ENCODE measurements around the gene RAB3IP. TPM values are rescaled to one million over a fixed set of nuclear protein-coding genes. Genes with fewer than 3 reads are reported as not detected.
"Not testable (repeated sequence)": the region's sequence is repeated elsewhere in the genome, so short reads cannot be mapped to it uniquely, and the experiment has no call there.

Gene RAB3IP
- total RNA-seq, 3 donors from 2014 or later = 12.5 to 45.5 (median 21.6) TPM

GRCh38 chr12:69755302-69755701 lies 16.6 kb downstream of the RAB3IP start:
- TF ChIP-seq POLR2AphosphoS5 (IDR thresholded peaks at IDR 0.05) (no peak), POLR2A (IDR thresholded peaks at IDR 0.05) (no peak), CTCF (IDR thresholded peaks at IDR 0.05) (no peak)

GRCh38 chr12:69756088-69756755 lies 17.6 kb downstream of the RAB3IP start:
- intact Hi-C loops (cut with DNase I; ENCODE audit: low total_unique reads) = no loop called here
- Histone ChIP-seq H3K4me3 (no peak overlapping the region), H3K36me3 (no peaks in the 10 kb centered on the region), H3K27me3 (no peaks in the 10 kb centered on the region), H3K9me3 (peaks cover 0 to 7% of the 10 kb centered on the region in 2 donors), H3K4me1 (no peaks in the 10 kb centered on the region), H3K27ac (no peak overlapping the region)
- TF ChIP-seq POLR2A (IDR thresholded peaks at IDR 0.05) (no peak), CTCF (IDR thresholded peaks at IDR 0.05) (no peak), POLR2AphosphoS5 (IDR thresholded peaks at IDR 0.05) (no peak)
- no peak for DNase-seq (ENCODE audit: low spot score in 2 of 2)

More at GRCh38 chr12:69755302-69755701, 16.6 kb downstream of the RAB3IP start:
- Histone ChIP-seq H3K27ac (no peak overlapping the region), H3K27me3 (no peaks in the 10 kb centered on the region), H3K4me1 (no peaks in the 10 kb centered on the region), H3K9me3 (peaks cover 0 to 7% of the 10 kb centered on the region in 2 donors), H3K4me3 (no peak overlapping the region), H3K36me3 (no peaks in the 10 kb centered on the region)
- no peak for DNase-seq (ENCODE audit: low spot score in 2 of 2)
- intact Hi-C loops (cut with DNase I; ENCODE audit: low total_unique reads) = no loop called here

- no peak overlapping the region for H3K4me3 ChIP-seq
- no peak overlapping the region for H3K27ac ChIP-seq
- no peak for TF ChIP-seq POLR2A (IDR thresholded peaks at IDR 0.05)
- no peak for TF ChIP-seq CTCF (IDR thresholded peaks at IDR 0.05)
- TF ChIP-seq POLR2AphosphoS5 (IDR thresholded peaks at IDR 0.05) = no peak
- DNase-seq (ENCODE audit: low spot score in 2 of 2) = no peak
- H3K4me1 ChIP-seq = no peaks in the 10 kb centered on the region
- no peaks in the 10 kb centered on the region for H3K27me3 ChIP-seq
- H3K36me3 ChIP-seq = no peaks in the 10 kb centered on the region
- intact Hi-C loops (cut with DNase I; ENCODE audit: low total_unique reads) = no loop called here
- H3K9me3 ChIP-seq = peaks cover 0 to 13% of the 10 kb centered on the region in 2 donors
Observed at GRCh38 chr12:69758105-69758504, 19.4 kb downstream of the RAB3IP start.

- H3K4me1 ChIP-seq; H3K4me3 ChIP-seq; H3K36me3 ChIP-seq; H3K27ac ChIP-seq; H3K27me3 ChIP-seq; DNase-seq (ENCODE audit: low spot score in 2 of 2); intact Hi-C loops (cut with DNase I; ENCODE audit: low total_unique reads): not testable (repeated sequence)
- peaks cover 0 to 13% of the 10 kb centered on the region in 2 donors for H3K9me3 ChIP-seq
Observed at GRCh38 chr12:69759581-69759980, 20.9 kb downstream of the RAB3IP start.

GRCh38 chr12:69765515-69765914 lies 26.9 kb downstream of the RAB3IP start:
- H3K27me3 ChIP-seq = no peaks in the 10 kb centered on the region
- H3K27ac ChIP-seq = no peak overlapping the region
- no peaks in the 10 kb centered on the region for H3K4me1 ChIP-seq
- TF ChIP-seq POLR2A (IDR thresholded peaks at IDR 0.05) (no peak), POLR2AphosphoS5 (IDR thresholded peaks at IDR 0.05) (no peak), CTCF (IDR thresholded peaks at IDR 0.05) (no peak)
- intact Hi-C loops (cut with DNase I; ENCODE audit: low total_unique reads) = no loop called here
- peaks cover 19 to 40% of the 10 kb centered on the region in 2 donors for H3K9me3 ChIP-seq
- no peak for DNase-seq (ENCODE audit: low spot score in 2 of 2)
- no peak overlapping the region for H3K4me3 ChIP-seq
- H3K36me3 ChIP-seq = no peaks in the 10 kb centered on the region

All from breast epithelium (tissue), 4 donors.